ENCODE measurements around the gene FDX2.

Gene FDX2

DNA sequence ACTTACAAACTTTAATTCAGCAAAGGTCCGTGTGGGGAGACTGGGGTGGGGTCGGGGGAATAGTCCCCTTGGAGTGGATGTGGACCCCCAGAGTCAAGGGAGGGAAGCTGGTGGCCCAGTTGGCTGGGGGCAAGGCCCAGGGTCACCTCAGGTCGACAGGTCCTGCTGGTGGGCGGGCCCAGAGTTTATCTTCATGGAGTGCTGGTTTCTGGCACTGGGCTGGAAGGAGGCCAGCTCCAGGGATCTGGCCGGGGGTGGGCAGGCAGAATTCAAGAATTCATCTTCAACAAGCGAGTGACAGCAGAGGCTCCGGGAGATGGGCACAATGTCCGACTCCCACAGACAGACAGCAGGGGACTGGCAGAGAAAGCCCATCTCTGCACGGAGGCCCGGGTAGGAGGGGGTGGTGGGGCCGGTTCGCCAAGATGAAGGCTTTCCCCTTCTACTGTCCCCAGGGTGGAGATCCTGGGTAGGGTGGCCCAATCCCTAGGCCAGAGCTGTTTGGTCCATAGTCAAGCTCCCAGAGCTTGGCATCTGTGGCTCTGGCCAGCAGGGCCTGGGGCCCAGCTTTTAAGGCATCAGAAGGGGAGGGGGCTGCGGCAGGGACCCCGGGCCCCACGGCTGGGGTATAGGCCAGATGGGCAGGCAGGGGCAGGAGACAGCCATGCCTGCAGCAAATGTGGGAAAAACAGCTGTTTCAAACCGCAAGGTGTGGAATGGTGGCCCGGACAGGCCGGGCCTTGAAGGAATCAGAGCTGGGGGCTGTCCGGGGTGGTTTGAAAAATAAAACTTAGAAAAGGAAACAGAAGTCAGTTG lies 622 bp upstream of the FDX2 start:
- no peaks in the 10 kb centered on the region for H3K9me3 ChIP-seq (ENCODE audit: severe bottlenecking)
- H3K4me3 ChIP-seq (ENCODE audit: severe bottlenecking) = peak overlapping the region; percentile 53
- H3K27me3 ChIP-seq (ENCODE audit: insufficient read depth, poor library complexity, severe bottlenecking) = no peaks in the 10 kb centered on the region
- peak; percentile 40 for DNase-seq (ENCODE audit: low spot score)
- H3K27ac ChIP-seq (ENCODE audit: poor library complexity, severe bottlenecking) = peak overlapping the region; percentile 43
- no peaks in the 10 kb centered on the region for H3K4me1 ChIP-seq (ENCODE audit: insufficient read depth, poor library complexity, severe bottlenecking)
- no peak for ATAC-seq (ENCODE audit: low read depth)
- TF ChIP-seq, protein P1, sequence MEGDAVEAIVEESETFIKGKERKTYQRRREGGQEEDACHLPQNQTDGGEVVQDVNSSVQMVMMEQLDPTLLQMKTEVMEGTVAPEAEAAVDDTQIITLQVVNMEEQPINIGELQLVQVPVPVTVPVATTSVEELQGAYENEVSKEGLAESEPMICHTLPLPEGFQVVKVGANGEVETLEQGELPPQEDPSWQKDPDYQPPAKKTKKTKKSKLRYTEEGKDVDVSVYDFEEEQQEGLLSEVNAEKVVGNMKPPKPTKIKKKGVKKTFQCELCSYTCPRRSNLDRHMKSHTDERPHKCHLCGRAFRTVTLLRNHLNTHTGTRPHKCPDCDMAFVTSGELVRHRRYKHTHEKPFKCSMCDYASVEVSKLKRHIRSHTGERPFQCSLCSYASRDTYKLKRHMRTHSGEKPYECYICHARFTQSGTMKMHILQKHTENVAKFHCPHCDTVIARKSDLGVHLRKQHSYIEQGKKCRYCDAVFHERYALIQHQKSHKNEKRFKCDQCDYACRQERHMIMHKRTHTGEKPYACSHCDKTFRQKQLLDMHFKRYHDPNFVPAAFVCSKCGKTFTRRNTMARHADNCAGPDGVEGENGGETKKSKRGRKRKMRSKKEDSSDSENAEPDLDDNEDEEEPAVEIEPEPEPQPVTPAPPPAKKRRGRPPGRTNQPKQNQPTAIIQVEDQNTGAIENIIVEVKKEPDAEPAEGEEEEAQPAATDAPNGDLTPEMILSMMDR (IDR thresholded peaks at IDR 0.05; ENCODE audit: poor library complexity, severe bottlenecking) = no peak
- peaks cover 36% of the 10 kb centered on the region for H3K36me3 ChIP-seq (ENCODE audit: low read depth)

GRCh38 chr19:10309423-10309822 lies 6.4 kb downstream of the FDX2 start, which contains the start of gene ZGLP1:
ZGLP1 (minus strand) TSS chr19:10309815.
- no peak within 1 kb of the TSS for H3K4me3 ChIP-seq (ENCODE audit: severe bottlenecking)
- peaks cover 14% of the 10 kb centered on the region for H3K36me3 ChIP-seq (ENCODE audit: low read depth)
- TF ChIP-seq, protein P1 (IDR thresholded peaks at IDR 0.05; ENCODE audit: poor library complexity, severe bottlenecking) = no peak
- H3K27ac ChIP-seq (ENCODE audit: poor library complexity, severe bottlenecking) = no peak within 1 kb of the TSS
- H3K27me3 ChIP-seq (ENCODE audit: insufficient read depth, poor library complexity, severe bottlenecking) = no peaks in the 10 kb centered on the region
- no peaks in the 10 kb centered on the region for H3K9me3 ChIP-seq (ENCODE audit: severe bottlenecking)
- no peak for DNase-seq (ENCODE audit: low spot score)
- H3K4me1 ChIP-seq (ENCODE audit: insufficient read depth, poor library complexity, severe bottlenecking) = peaks cover 5% of the 10 kb centered on the region
- no peak for ATAC-seq (ENCODE audit: low read depth)

DNA sequence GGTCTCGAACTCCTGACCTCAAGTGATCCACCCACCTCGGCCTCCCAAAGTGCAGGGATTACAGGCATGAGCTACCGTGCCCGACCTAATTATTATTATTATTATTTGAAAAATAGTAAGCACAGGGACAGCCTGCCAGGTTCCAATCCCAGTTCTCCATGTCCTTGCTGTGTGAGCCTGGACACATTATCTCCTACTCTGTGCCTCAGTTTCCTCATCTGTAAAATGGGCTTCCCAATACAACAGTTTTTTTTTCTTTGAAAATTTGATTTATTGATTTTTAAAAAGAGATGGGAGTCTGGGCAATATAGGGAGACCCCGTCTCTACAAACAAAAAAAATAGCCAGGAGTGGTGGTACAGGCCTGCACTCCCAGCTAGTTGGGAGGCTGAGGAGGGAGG lies 9.5 kb downstream of the FDX2 start:
- DNase-seq (ENCODE audit: low spot score) (no peak), ATAC-seq (ENCODE audit: low read depth) (no peak)
- no peaks in the 10 kb centered on the region for H3K27me3 ChIP-seq (ENCODE audit: insufficient read depth, poor library complexity, severe bottlenecking)
- H3K9me3 ChIP-seq (ENCODE audit: severe bottlenecking) = no peaks in the 10 kb centered on the region
- H3K36me3 ChIP-seq (ENCODE audit: low read depth) = 0 out of 2 replicates have a peak, but pooled peaks cover 5% of the 10 kb centered on the region
- no peak overlapping the region for H3K4me3 ChIP-seq (ENCODE audit: severe bottlenecking)
- TF ChIP-seq, protein P1 (IDR thresholded peaks at IDR 0.05; ENCODE audit: poor library complexity, severe bottlenecking) = no peak
- peaks cover 14% of the 10 kb centered on the region for H3K4me1 ChIP-seq (ENCODE audit: insufficient read depth, poor library complexity, severe bottlenecking)
- no peak overlapping the region for H3K27ac ChIP-seq (ENCODE audit: poor library complexity, severe bottlenecking)

DNA sequence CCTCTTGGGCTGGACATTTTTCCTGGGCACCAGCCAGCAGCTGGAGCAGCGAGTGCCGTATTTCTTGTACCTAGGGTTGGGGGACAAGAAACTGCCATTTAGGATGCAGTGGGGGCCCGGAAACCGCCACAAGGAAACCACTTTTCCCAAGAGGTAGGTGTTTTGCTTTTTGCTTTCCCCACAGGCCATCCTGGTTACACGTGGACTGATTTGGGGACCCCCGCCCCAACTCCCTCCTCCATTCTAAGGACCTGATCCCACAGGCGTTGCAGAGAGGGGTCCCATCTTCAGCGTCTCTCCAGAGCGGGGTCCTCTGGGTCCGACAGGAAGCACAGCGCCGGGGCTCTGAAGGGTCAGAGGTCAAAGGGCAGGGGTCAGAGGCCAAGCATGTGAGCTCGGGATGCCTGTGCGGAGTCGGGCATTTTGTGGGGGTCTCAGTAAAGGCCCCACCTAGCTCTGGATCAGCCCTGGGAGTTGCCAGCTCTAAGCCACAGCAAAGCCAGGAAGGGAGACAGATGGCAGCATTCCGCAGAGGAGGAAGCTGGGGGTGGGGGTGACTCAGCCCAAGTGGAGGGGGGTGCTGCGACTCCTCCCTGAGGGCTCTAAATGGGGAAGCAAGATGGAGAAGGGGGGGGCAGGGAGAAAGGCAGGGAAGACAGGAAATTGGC lies 10.5 kb downstream of the FDX2 start:
- 0 out of 3 replicates have a peak, but pooled peaks have one; percentile 44 for ATAC-seq (ENCODE audit: low read depth)
- no peaks in the 10 kb centered on the region for H3K27me3 ChIP-seq (ENCODE audit: insufficient read depth, poor library complexity, severe bottlenecking)
- 0 out of 2 replicates have a peak, but pooled peaks cover 5% of the 10 kb centered on the region for H3K36me3 ChIP-seq (ENCODE audit: low read depth)
- peaks cover 14% of the 10 kb centered on the region for H3K4me1 ChIP-seq (ENCODE audit: insufficient read depth, poor library complexity, severe bottlenecking)
- H3K9me3 ChIP-seq (ENCODE audit: severe bottlenecking) = no peaks in the 10 kb centered on the region
- peak; percentile 69 for DNase-seq (ENCODE audit: low spot score)
- no peak overlapping the region for H3K4me3 ChIP-seq (ENCODE audit: severe bottlenecking)
- H3K27ac ChIP-seq (ENCODE audit: poor library complexity, severe bottlenecking) = no peak overlapping the region
- TF ChIP-seq, protein P1 (IDR thresholded peaks at IDR 0.05; ENCODE audit: poor library complexity, severe bottlenecking) = no peak
